Measurements from ENCODE around the gene RPRD2.
"Not testable (repeated sequence)": the region's sequence is repeated elsewhere in the genome, so short reads cannot be mapped to it uniquely, and the experiment has no call there.

The RPRD2 gene

GRCh38 chr1:150363426-150364230 lies at the start of gene RPRD2:
Gene RPRD2, plus strand, starts transcription at chr1:150364147. Its CDS starts 568 bp downstream, at chr1:150364715.
- peak; percentile 99 for DNase-seq (ENCODE audit: low spot score)

DNA sequence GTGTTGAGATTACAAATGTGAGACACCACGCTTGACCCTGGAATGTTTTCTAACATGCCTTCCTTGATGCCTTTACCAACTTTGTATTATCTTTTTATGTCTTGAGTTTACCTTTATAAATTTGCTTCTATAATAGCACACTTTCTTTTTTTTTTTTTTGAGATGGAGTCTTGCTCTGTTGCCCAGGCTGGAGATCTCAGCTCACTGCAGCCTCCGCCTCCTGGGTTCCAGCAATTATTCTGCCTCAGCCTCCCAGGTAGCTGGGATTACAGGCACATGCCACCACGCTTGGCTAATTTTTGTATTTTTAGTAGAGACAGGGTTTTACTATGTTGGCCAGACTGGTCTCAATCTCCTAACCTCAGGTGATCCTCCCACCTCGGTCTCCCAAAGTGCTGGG lies 49.3 kb upstream of the RPRD2 start:
- DNase-seq (ENCODE audit: low spot score) = not testable (repeated sequence)

- DNase-seq (ENCODE audit: low spot score) = no peak
Measured at GRCh38 chr1:150320667-150320978, 43.3 kb upstream of the RPRD2 start.

GRCh38 chr1:150321826-150322166 lies 42.2 kb upstream of the RPRD2 start:
- peak; percentile 6 for DNase-seq (ENCODE audit: low spot score)

GRCh38 chr1:150322310-150322709 lies 41.6 kb upstream of the RPRD2 start:
- DNase-seq (ENCODE audit: low spot score) = no peak

- DNase-seq (ENCODE audit: low spot score) = no peak
Measured at GRCh38 chr1:150332651-150333290, 31.2 kb upstream of the RPRD2 start.

DNA sequence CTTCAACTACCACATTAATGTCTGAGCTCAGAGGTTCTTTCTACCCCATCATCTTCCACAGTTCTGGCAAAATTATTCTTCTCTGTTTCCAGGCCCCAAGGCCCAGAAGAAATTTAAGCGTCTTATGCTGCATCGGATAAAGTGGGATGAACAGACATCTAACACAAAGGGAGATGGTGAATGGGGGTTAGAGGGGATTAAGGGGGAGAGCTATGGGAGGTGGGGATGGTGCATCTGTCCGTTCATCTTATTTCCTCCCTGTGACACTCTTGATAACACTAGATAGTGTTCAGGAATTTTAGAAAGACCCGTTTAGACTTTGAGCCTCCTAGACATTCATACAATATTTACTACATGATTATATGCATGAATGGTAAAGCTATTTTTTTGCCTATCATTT lies 17.6 kb upstream of the RPRD2 start:
- no peak for DNase-seq (ENCODE audit: low spot score)

DNA sequence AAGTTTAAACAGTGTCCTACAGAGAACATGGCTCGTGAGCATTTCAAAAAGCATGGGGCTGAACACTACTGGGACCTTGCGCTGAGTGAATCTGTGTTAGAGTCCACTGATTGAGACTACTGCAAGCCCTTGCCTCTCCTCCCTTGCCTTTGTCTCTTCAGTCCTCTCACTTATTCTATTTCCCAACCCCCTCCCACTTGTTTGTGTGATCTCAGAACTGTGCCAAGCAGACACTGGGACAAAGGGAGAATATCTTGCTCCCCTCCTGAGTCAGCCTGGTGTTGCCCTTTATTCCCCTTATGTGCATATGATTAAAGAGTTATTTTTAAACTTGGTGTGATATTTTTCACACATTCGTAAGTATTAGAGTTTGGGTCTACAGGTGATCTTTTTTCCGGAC lies 11.1 kb upstream of the RPRD2 start:
- DNase-seq (ENCODE audit: low spot score) = no peak

GRCh38 chr1:150362721-150363425 lies 1.1 kb upstream of the RPRD2 start:
- DNase-seq (ENCODE audit: low spot score) = no peak

DNA sequence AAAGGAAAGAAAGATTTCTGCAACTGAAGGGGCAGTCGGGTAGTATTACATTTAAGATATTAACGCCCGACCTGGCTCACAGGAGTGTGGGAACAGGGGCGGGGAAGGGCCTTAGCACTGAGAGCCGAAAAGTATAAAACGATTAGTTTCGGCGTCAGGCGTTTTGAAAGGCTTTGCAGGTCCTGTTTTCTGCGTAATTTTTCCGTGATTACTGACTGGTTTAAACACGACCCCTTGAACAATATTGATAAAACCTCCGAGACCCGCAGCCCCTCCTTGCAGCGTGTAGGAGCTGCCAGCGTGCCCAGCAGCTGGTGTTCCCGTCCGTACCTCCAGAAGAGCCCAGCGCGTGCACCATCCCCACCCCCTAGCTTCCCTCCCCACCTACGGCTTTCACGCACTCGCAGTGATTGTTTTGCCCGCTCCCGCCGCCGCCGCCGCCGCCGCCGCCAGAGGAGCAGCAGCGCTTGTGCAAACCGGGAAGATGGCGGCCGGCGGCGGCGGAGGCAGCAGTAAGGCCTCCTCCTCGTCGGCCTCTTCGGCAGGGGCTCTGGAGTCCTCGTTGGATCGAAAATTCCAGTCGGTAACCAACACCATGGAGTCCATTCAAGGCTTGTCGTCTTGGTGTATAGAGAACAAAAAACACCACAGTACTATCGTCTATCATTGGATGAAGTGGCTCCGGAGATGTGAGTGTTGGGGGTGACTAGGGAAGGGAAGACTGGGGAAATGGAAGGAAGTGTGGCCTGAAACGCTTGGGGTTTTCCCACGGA lies 470 bp downstream of the RPRD2 start:
- DNase-seq (ENCODE audit: low spot score) = peak; percentile 71

DNA sequence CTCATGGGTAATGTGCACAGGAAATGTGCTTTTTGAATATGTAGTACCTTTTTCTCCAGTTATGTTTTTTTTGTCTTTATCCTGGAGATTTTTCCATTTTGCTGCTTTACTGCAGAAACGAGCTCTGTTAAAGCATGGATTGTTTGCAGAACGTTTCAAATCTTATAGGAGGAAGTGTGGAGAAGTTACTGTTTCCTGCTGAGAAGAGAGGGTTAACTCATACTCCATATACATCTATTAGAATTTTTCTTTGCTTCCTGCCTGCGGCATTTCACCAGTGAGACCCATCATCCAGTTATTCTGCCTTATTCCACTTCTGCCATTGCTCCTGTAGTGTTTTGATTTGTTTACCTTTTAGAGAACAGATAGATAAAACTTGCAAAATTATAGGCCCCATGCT lies 2.0 kb downstream of the RPRD2 start:
- no peak for DNase-seq (ENCODE audit: low spot score)

- DNase-seq (ENCODE audit: low spot score) = no peak
Measured at GRCh38 chr1:150366416-150367296, 2.7 kb downstream of the RPRD2 start.

- DNase-seq (ENCODE audit: low spot score) = no peak
Measured at GRCh38 chr1:150371110-150371509, 7.2 kb downstream of the RPRD2 start.

DNA sequence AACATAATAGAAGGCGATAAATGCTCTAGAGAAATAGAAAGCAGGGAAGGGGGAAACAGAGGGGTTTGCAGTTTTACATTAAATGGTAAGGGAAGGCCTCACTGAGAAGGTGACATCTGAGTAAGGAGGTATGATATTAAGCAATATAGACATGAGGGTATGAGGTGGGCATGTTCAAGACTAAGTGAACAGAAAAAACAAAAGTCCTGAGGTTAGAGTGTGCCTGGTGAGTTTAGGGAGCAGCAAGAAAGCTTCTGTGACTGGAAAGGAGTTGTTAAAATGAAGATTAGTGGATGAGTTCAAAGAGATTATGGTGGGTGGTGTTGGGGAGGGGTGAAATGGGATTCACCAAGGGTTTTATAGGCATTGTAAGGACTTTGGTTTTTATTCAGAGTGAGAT lies 8.6 kb downstream of the RPRD2 start:
- no peak for DNase-seq (ENCODE audit: low spot score)

DNA sequence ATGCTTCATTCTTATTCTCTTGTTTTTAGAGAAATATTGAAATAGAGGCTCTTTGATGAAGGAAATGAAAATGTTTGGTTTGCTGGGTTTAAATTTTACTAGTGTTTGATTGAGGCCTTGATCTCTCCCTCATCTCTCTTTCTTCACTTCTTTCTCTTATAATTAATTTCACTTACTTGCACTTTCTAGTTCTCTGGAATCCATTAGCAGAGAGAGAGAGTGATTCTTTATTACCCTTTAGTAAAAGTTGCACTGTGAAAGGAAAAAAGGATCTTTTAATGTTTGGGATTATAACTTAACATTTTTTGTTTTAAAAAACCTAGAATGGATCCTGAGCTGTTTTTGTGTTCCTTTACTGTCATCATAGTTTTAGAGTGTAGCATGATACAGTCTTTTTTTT lies 12.2 kb downstream of the RPRD2 start:
- DNase-seq (ENCODE audit: low spot score) = no peak

DNA sequence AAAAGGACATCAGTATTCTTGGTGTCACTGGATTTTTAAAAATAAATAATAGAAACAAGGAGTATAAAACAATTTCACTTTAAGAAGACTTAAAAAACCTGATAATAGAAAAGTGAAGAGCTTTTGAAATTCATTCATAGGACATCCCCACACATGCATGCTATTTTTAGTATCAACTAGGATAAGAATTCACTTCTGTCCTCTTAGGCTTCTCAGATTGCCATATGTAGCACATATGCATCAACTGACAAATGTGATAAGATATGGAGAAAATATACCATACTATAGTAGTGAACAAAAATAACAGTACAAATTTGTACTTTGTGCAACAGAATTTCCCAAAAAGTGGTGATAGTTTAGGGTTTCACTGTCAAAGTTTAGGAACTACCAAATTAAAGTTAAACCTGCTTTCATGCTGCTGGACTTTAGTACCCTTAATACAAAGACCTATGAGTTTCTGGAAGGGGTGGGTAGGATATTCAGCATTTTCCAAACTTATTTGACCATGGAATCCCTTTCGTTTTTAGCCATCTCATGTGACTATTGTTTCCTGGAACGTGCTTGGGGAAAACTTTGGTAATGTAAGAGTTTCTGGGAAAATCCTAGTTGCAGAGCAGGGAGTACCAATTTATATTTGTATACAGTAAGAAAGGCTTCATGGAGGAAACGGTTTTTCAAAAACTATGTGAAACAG lies 19.8 kb downstream of the RPRD2 start:
- no peak for DNase-seq (ENCODE audit: low spot score)

DNA sequence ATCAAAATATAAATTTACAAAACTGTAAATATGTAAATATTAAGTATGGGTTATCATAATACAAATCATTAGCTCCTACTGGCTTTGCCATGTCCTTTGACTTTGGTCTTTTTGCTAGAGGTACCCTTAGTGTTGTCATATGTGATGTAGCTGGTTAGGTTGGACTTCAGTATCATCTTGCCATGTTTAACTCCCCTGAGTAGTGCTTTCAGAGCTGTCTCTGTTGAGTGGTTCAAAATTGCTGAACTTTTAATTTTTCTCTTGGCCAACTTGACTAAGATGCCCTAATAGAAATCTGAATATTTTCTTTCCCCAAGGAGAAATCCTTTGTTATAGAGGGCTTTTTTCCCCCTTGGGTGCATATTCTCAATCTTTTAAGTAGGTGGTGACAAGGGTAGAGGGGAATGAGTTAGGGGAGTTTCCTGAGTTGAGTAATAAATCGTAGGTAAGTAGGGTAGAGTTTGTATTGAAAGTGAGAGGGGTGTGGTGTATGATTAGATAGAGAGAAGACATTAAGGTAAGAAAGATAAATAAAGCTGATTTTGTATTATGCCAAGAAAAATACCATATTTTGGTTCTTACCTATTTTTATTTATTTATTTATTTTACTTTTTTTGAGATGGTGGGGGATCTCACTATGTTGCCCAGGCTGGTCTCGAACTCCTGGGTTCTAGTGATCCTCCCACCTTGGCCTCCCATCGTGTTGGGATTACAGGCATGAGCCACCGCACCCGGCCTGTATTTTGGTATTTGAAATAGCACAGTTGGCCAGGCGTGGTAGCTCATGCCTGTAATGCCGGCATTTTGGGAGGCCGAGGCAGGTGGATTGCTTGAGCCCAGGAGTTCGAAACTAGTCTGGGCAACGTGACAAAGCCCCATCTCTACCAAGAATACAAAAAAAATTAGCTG lies 21.8 kb downstream of the RPRD2 start:
- DNase-seq (ENCODE audit: low spot score) = no peak

- DNase-seq (ENCODE audit: low spot score) = no peak
Measured at GRCh38 chr1:150386592-150386991, 22.6 kb downstream of the RPRD2 start.

DNA sequence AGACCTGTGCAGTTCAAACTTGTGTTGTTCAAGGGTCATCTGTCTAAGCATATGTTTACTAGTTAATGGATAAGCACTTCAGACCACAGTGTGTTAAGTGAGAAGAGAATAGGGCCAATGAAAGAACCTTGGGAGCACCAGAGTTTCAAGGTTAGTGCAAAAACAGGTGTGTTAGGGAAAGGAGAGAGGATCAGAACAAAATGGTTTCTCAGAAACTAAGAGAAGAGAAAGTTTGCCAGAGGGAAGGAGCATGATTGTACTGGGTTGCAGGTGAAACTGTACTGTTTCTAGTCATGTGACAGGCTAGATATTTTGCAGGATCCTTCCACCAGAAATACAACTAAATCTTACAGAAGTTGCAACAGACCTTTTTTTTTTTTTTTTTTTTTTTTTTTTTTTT lies 23.3 kb downstream of the RPRD2 start:
- no peak for DNase-seq (ENCODE audit: low spot score)

- no peak for DNase-seq (ENCODE audit: low spot score)
Measured at GRCh38 chr1:150388241-150388640, 24.3 kb downstream of the RPRD2 start.

Data from AG08395 (cell line).